ENCODE data around the gene SORL1-AS1.

GRCh38 chr11:121439337-121439736 lies 13.4 kb downstream of the SORL1-AS1 start:
- TF ChIP-seq POLR2A (IDR thresholded peaks at IDR 0.05), result no peak
- TF ChIP-seq CTCF (IDR thresholded peaks at IDR 0.05), result no peak
- TF ChIP-seq POLR2AphosphoS5 (IDR thresholded peaks at IDR 0.05), result no peak
- TF ChIP-seq EP300 (IDR thresholded peaks at IDR 0.05), result no peak
